Measurements from ENCODE around the gene PHF11.

Gene PHF11

GRCh38 chr13:49497272-49497671, 1.5 kb downstream of the PHF11 start:
- DNase-seq (ENCODE audit: low read depth in 3 of 3, low spot score in 1 of 3), result no peak

- DNase-seq (ENCODE audit: low read depth in 3 of 3, low spot score in 1 of 3), result no peak
Measured at GRCh38 chr13:49498206-49498605, 2.5 kb downstream of the PHF11 start.

GRCh38 chr13:49499889-49500660, 4.3 kb downstream of the PHF11 start:
- DNase-seq (ENCODE audit: low read depth in 3 of 3, low spot score in 1 of 3), result no peak

GRCh38 chr13:49502954-49503353, 7.2 kb downstream of the PHF11 start:
- no peak for DNase-seq (ENCODE audit: low read depth in 3 of 3, low spot score in 1 of 3)

- no peak for DNase-seq (ENCODE audit: low read depth in 3 of 3, low spot score in 1 of 3)
Measured at GRCh38 chr13:49503951-49504350, 8.2 kb downstream of the PHF11 start.

- no peak for DNase-seq (ENCODE audit: low read depth in 3 of 3, low spot score in 1 of 3)
Measured at GRCh38 chr13:49512578-49512977, 16.8 kb downstream of the PHF11 start.

GRCh38 chr13:49516467-49516866, 20.7 kb downstream of the PHF11 start:
- no peak for DNase-seq (ENCODE audit: low read depth in 3 of 3, low spot score in 1 of 3)

GRCh38 chr13:49517461-49517860, 21.7 kb downstream of the PHF11 start:
- DNase-seq (ENCODE audit: low read depth in 3 of 3, low spot score in 1 of 3), result no peak

- DNase-seq (ENCODE audit: low read depth in 3 of 3, low spot score in 1 of 3), result no peak
Measured at GRCh38 chr13:49521224-49521623, 25.5 kb downstream of the PHF11 start.

GRCh38 chr13:49524740-49525501, 29.2 kb downstream of the PHF11 start:
- no peak for DNase-seq (ENCODE audit: low read depth in 3 of 3, low spot score in 1 of 3)

- DNase-seq (ENCODE audit: low read depth in 3 of 3, low spot score in 1 of 3), result no peak
Measured at GRCh38 chr13:49527123-49527522, 31.4 kb downstream of the PHF11 start.

- no peak for DNase-seq (ENCODE audit: low read depth in 3 of 3, low spot score in 1 of 3)
Measured at GRCh38 chr13:49528161-49528560, 32.4 kb downstream of the PHF11 start.

GRCh38 chr13:49530457-49530856, 34.7 kb downstream of the PHF11 start:
- DNase-seq (ENCODE audit: low read depth in 3 of 3, low spot score in 1 of 3), result no peak

GRCh38 chr13:49532593-49532992, 36.8 kb downstream of the PHF11 start:
- DNase-seq (ENCODE audit: low read depth in 3 of 3, low spot score in 1 of 3), result no peak

GRCh38 chr13:49533011-49533410, 37.3 kb downstream of the PHF11 start:
- DNase-seq (ENCODE audit: low read depth in 3 of 3, low spot score in 1 of 3), result no peak

GRCh38 chr13:49533591-49534269, 38.0 kb downstream of the PHF11 start:
- DNase-seq (ENCODE audit: low read depth in 3 of 3, low spot score in 1 of 3), result no peak

- DNase-seq (ENCODE audit: low read depth in 3 of 3, low spot score in 1 of 3), result no peak
Measured at GRCh38 chr13:49536144-49536873, 40.6 kb downstream of the PHF11 start.

- DNase-seq (ENCODE audit: low read depth in 3 of 3, low spot score in 1 of 3), result no peak
Measured at GRCh38 chr13:49538404-49538803, 42.7 kb downstream of the PHF11 start.

- no peak for DNase-seq (ENCODE audit: low read depth in 3 of 3, low spot score in 1 of 3)
Measured at GRCh38 chr13:49539313-49539712, 43.6 kb downstream of the PHF11 start.

- DNase-seq (ENCODE audit: low read depth in 3 of 3, low spot score in 1 of 3), result no peak
Measured at GRCh38 chr13:49539746-49540145, 44.0 kb downstream of the PHF11 start.

- DNase-seq (ENCODE audit: low read depth in 3 of 3, low spot score in 1 of 3), result no peak
Measured at GRCh38 chr13:49540552-49540951, 44.8 kb downstream of the PHF11 start.

All from stimulated activated CD4-positive, alpha-beta T cell treated with anti-CD3 and anti-CD28 coated beads, TNF-alpha, amount 100 ng/mL, for 1 hour (primary cell).